PC-3 (cell line): ENCODE data around the gene TREX2. TPM values are rescaled to one million over a fixed set of nuclear protein-coding genes. Genes with fewer than 3 reads are reported as not detected.

ENCODE experiments used
- ATAC-seq: fragments of 200-7000 bp; cut with Tn5 transposase; 2 replicates; pipeline ENCODE4 v1.9.1; 2020; ENCODE audit warnings: mild to moderate bottlenecking, moderate library complexity
- BruUV-seq: library from RNA; stranded (reverse); fragments of 400-500 nt; replicated peaks from 2 replicates; lab custom pipeline; 2021; lab: Mats Ljungman, UMichigan
- CTCF ChIA-PET: fragments of 300-600 bp; sonication (Branson Sonifier 250); formaldehyde crosslinking; loops from one replicate; lab custom pipeline; 2022; ENCODE audit warnings: antibody characterized with exemption; lab: Charles Lee
- POLR2A ChIA-PET: fragments of 300-600 bp; sonication (Branson Sonifier 250); formaldehyde crosslinking; loops from one replicate; lab custom pipeline; 2022; ENCODE audit warnings: antibody characterized with exemption; ENCODE audit not compliant: unreplicated experiment; lab: Charles Lee
- DNase-seq: peaks from one replicate; pipeline ENCODE4 v3.0.0-alpha.2; 2015
- H2AFZ ChIP-seq: fragments of 300-600 bp; sonication (generic); 2 replicates; pipeline ENCODE4 v1.6.0; 2016; ENCODE audit warnings: antibody characterized with exemption, low read length
- H3F3A ChIP-seq: fragments of 300-600 bp; sonication (generic); one replicate; pipeline ENCODE4 v1.6.0; 2017; ENCODE audit warnings: antibody characterized with exemption, low read length, control low read depth, mild to moderate bottlenecking; ENCODE audit not compliant: unreplicated experiment
- H3K27ac ChIP-seq: fragments of 300-600 bp; sonication (generic); 2 replicates; pipeline ENCODE4 v1.5.1; 2016; ENCODE audit warnings: mild to moderate bottlenecking, low read length
- H3K27me3 ChIP-seq: fragments of 300-600 bp; sonication (generic); 2 replicates; pipeline ENCODE4 v1.6.1; 2016; ENCODE audit warnings: low read length, mixed read lengths
- H3K36me3 ChIP-seq: fragments of 300-600 bp; sonication (generic); 2 replicates; pipeline ENCODE4 v1.6.1; 2016; ENCODE audit warnings: low read depth, mixed run types, low read length, mixed read lengths
- H3K4me1 ChIP-seq: fragments of 300-600 bp; sonication (generic); 2 replicates; pipeline ENCODE4 v1.5.1; 2016; ENCODE audit warnings: low read length; ENCODE audit not compliant: insufficient read depth
- H3K4me2 ChIP-seq: fragments of 300-600 bp; sonication (generic); 2 replicates; pipeline ENCODE4 v1.6.0; 2016; ENCODE audit warnings: low read length
- H3K4me3 ChIP-seq: fragments of 300-600 bp; sonication (generic); 2 replicates; pipeline ENCODE4 v1.5.1; 2016; ENCODE audit warnings: mild to moderate bottlenecking, low read length, mixed read lengths
- H3K79me2 ChIP-seq: fragments of 300-600 bp; sonication (generic); 2 replicates; pipeline ENCODE4 v1.6.1; 2017; ENCODE audit warnings: low read length, mixed read lengths
- H3K9ac ChIP-seq: fragments of 300-600 bp; sonication (generic); 2 replicates; pipeline ENCODE4 v1.6.0; 2016; ENCODE audit warnings: mild to moderate bottlenecking, low read length
- H3K9me2 ChIP-seq: fragments of 300-600 bp; sonication (generic); replicated peaks from 2 replicates; pipeline ENCODE4 v1.6.1; 2016; ENCODE audit warnings: mixed run types, low read length, mixed read lengths
- H3K9me3 ChIP-seq: fragments of 300-600 bp; sonication (generic); 2 replicates; pipeline ENCODE4 v1.6.1; 2016; ENCODE audit warnings: low read length, mixed read lengths
- H4K20me1 ChIP-seq: fragments of 300-600 bp; sonication (generic); 2 replicates; pipeline ENCODE4 v1.6.1; 2016; ENCODE audit warnings: low read length, mixed read lengths
- CTCF ChIP-seq: fragments of 300-600 bp; sonication (generic); conservative IDR thresholded peaks from 2 replicates; pipeline ENCODE4 v1.5.1; 2017; ENCODE audit warnings: antibody characterized with exemption, low read depth, mild to moderate bottlenecking, low read length
- EZH2 ChIP-seq: fragments of 300-600 bp; sonication (generic); IDR thresholded peaks from one replicate; pipeline ENCODE4 v1.6.1; 2017; ENCODE audit warnings: antibody characterized with exemption, mild to moderate bottlenecking, low read length; ENCODE audit not compliant: unreplicated experiment
- EZH2phosphoT487 ChIP-seq: fragments of 300-600 bp; sonication (generic); IDR thresholded peaks from 2 replicates; pipeline ENCODE4 v1.6.1; 2018; ENCODE audit warnings: mild to moderate bottlenecking, antibody characterized with exemption, low read length, borderline replicate concordance
- intact Hi-C: fragments of 100-400 bp; cut with micrococcal nuclease; formaldehyde crosslinking; loops from 2 replicates; pipeline ENCODE4 v1.9.0; 2023
- total RNA-seq: library from RNA; depleted of rRNA; stranded (reverse); fragments of >200 nt; gene quantifications from 2 replicates; pipeline ENCODE4 v1.2.3, GENCODE V29; 2014

TREX2 gene
- total RNA-seq, 1 experiment from 2014 or later, result 1.4 TPM

GRCh38 chrX:153426204-153426603 is 19.7 kb downstream of the TREX2 start:
- ATAC-seq, result no peak
- no peaks in the 10 kb centered on the region for H3K4me1 ChIP-seq
- ChIA-PET POLR2A (no interaction called here), CTCF (no interaction called here)
- DNase-seq, result no peak
- no peaks in the 10 kb centered on the region for H3K9me3 ChIP-seq
- H3K27me3 ChIP-seq, result peaks cover 35% of the 10 kb centered on the region
- no peak overlapping the region for H3K27ac ChIP-seq
- no peak overlapping the region for H3K4me3 ChIP-seq
- no peaks in the 10 kb centered on the region for H3K79me2 ChIP-seq
- no peaks in the 10 kb centered on the region for H4K20me1 ChIP-seq
- no peak overlapping the region for H2AFZ ChIP-seq
- H3K9ac ChIP-seq, result no peak overlapping the region
- H3K36me3 ChIP-seq, result no peaks in the 10 kb centered on the region
- no peak for TF ChIP-seq CTCF
- no peak for TF ChIP-seq EZH2phosphoT487
- no peak for TF ChIP-seq EZH2
- intact Hi-C loops, result no loop called here
- H3F3A ChIP-seq, result no peaks in the 10 kb centered on the region
- no peaks in the 10 kb centered on the region for H3K9me2 ChIP-seq
- H3K4me2 ChIP-seq, result no peak overlapping the region
- BruUV-seq, result no TSS peak

- Histone ChIP-seq H3F3A (no peaks in the 10 kb centered on the region), H3K9me3 (no peaks in the 10 kb centered on the region), H3K4me2 (no peak overlapping the region), H2AFZ (no peak overlapping the region), H3K4me1 (no peaks in the 10 kb centered on the region), H3K79me2 (no peaks in the 10 kb centered on the region), H3K36me3 (no peaks in the 10 kb centered on the region), H3K27ac (no peak overlapping the region), H3K4me3 (no peak overlapping the region), H4K20me1 (no peaks in the 10 kb centered on the region), H3K9me2 (no peaks in the 10 kb centered on the region), H3K9ac (no peak overlapping the region), H3K27me3 (peaks cover 43% of the 10 kb centered on the region)
- intact Hi-C loops, result no loop called here
- TF ChIP-seq EZH2, result no peak
- TF ChIP-seq EZH2phosphoT487, result no peak
- no peak for TF ChIP-seq CTCF
- no peak for ATAC-seq
- POLR2A ChIA-PET, result no interaction called here
- DNase-seq, result no peak
- no TSS peak for BruUV-seq
- CTCF ChIA-PET, result no interaction called here
Observed at GRCh38 chrX:153423652-153424051, 22.2 kb downstream of the TREX2 start.

GRCh38 chrX:153421856-153422255 is 24.0 kb downstream of the TREX2 start:
- Histone ChIP-seq H3K36me3 (no peaks in the 10 kb centered on the region), H3K9me3 (no peaks in the 10 kb centered on the region), H3K4me3 (no peak overlapping the region), H2AFZ (no peak overlapping the region), H3K4me2 (no peak overlapping the region), H3F3A (no peaks in the 10 kb centered on the region), H3K4me1 (no peaks in the 10 kb centered on the region), H3K27ac (no peak overlapping the region), H3K9me2 (no peaks in the 10 kb centered on the region), H3K9ac (no peak overlapping the region), H3K27me3 (peaks cover 47% of the 10 kb centered on the region), H4K20me1 (no peaks in the 10 kb centered on the region), H3K79me2 (no peaks in the 10 kb centered on the region)
- ChIA-PET POLR2A (no interaction called here), CTCF (no interaction called here)
- BruUV-seq, result no TSS peak
- DNase-seq (no peak), ATAC-seq (no peak)
- no peak for TF ChIP-seq CTCF
- TF ChIP-seq EZH2phosphoT487, result no peak
- TF ChIP-seq EZH2, result no peak
- intact Hi-C loops, result no loop called here
